Endometrium (tissue), 2 donors: ENCODE results near the gene SEMA3C.

Experiments
- FAIRE-seq: peaks from 2 replicates; lab custom pipeline; 2012; peaks lifted over from hg19 to GRCh38; lab: Jason Lieb, UNC
- donor health status: control.
- donor health status: control.

The SEMA3C gene

DNA sequence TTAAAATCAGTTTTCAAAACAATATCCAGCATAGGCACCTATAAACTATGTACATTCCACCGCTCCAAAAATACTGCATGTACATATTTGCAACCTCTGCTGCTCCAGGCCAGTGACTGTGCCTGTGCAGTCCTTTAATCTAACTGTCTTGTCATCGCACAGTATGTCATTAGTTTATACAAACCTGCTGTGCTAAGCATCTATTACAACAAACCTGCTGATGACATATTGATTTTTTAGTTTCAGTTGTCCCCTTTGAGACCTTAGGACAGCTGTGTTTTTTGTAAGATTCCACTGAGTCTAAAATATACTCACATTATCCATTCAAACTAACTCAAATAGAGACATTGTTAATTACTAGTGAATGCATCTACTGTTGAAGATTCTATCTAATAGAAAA is 33.1 kb downstream of the SEMA3C start:
- no peak for FAIRE-seq

DNA sequence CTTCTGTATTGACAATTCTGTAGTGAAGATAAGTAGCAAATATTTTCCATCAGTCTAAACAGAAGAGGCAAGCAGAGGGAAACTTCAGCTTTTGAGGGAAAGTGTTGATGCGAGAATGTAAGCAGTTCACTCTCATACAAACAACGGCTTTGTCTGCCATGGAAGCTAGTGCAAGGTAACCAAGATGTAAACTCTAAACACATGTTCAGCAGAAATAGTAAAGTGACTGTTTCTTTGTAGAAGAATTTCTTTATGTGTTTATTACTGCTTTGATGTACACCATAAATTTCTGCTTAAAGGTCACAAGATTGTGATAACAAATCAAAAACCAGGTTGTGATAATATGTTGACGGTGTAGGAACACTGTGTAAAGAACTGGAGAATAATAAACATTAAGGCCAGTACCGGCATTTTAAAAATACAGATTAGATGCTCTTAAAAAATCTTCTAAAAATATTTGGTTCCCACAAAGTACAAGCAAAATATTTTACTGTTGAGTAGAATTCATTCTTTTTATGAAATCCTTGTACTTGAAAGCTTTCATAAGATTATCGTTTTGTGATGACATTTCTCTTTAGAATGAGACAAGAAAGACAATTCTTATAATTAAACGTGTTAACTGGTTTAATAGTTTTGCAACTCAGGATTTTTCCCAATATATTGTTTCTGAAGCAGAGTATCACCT is 34.2 kb downstream of the SEMA3C start:
- FAIRE-seq, result peak; percentile 91

DNA sequence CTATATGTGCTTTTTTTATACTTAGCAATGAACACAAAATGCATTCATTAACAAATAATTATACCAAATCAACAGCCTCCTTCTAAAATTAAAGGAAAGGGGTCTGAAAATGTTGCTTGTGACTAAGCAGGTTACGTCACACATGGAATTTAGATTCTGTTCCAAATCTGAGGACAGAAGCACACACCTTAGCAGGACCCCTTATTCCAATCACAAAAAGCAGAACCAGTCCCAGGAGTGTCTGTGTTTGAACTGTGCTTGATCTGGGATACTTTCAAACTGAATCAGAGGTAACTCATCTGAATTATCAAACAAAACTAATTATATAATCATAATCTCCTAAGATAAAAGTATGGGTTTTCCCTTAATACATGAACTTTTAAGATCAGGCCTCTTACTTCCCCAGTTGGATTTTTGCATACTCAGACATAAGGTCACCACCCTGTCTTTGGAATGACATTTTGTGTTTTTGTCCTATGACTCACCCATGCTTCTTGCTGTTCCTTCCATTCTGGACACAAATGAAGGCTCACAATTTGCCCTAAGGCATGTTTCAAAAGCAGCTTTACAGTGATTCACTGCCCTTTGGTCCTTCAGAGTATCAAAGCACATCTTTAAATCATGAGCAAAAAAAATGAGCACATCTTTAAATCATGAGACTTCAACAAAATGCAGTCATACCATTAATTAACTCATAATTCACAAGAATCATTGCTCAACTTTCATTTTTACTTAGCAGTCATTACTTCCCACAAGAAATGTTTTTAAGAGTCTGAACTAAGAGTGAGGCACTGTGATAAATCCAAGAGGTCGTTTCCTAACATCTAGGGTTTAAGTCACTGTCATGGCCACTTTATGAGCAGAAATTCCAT is 35.5 kb downstream of the SEMA3C start:
- no peak for FAIRE-seq

DNA sequence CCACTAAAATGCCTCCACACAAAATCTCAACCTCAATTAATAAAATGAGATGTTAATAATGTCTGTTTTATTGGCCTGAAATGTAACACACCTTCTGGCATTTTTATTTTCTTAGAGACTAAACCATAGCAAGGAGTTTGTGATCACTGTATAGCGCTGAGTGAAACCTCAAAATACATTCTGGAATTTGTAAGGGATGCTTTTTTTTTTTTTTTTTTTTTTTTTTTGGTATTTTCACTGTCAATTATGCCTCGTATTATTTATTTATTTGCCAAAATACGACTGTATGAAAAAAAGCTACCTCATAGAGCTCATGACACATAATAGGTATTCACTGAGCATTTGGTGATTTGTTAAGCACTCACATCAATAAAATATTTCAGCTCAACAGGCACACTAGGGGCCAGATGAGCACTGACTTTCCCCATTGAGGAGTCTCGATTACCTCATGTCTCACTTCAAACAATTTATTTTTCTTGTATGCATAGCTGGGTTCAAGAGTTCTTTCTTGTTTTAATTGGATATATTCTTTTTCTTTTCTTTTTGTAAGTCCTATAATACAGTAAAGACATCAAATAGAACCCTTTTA is 36.5 kb downstream of the SEMA3C start:
- no peak for FAIRE-seq

DNA sequence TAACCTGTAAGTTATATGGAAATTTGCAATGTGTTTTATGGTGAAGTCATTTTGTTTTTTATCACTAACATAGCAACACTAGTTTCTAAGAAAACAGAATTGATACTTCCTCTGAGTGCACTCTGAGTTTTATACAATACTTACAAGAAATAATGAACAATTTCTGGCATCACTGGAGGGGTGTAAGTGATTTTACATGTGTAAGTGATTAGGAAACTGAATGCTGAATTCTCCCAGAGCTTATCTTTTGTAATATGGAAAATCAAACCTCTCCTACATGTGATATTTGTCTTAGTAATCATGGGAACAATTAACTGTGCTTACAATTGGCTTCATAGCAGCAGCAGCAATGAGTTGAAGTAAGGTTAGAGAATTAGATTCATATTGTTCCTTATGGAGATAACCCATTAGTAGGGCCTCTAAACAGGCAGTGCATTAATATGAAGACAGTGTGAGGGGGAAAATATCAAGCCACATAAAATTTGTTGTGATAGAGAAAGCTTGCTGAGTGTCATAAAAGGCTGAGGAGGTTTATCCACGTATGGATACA is 37.4 kb downstream of the SEMA3C start:
- FAIRE-seq, result no peak

DNA sequence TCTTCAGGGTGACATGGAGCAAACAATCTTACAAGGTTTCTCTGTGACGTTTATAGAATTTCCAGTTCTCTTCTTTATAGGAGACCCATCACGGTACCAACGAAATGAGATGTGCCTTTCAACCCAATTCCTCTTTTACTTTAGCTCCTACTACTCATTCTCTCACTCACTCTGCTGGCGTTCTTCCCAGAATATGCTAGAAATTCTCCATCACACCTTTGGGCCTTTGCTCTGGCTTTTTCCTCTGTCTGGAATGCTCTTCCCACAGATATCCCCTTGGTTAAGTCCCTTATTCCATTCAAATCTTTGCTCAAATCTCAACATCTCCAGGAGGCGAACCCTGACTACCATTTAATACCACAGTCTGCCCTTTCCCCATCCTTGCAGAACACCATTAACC is 39.0 kb downstream of the SEMA3C start:
- no peak for FAIRE-seq

DNA sequence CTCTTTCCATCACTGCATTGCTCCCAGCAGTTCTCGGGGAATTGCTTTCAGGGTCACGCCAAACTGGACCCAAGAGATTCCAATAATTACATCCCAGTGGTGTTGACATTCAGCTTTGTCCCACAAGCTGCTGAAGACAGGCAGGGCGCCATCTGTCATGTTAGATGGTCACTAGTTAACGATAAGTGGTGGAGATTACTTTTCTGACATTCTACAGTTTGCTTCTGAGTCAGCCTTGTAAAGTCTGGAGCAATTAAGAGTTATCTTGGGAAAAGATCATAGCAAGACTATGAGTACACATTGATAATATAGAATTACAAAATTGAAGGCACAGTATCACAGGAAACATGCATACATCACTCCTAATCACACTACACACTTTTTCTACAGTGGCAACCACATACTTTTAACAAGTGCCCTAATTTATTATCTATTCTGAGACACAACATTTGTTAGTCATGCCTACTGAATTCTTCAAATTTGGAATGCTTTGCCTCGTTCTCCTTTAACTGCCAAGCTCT is 41.9 kb downstream of the SEMA3C start:
- FAIRE-seq, result no peak

DNA sequence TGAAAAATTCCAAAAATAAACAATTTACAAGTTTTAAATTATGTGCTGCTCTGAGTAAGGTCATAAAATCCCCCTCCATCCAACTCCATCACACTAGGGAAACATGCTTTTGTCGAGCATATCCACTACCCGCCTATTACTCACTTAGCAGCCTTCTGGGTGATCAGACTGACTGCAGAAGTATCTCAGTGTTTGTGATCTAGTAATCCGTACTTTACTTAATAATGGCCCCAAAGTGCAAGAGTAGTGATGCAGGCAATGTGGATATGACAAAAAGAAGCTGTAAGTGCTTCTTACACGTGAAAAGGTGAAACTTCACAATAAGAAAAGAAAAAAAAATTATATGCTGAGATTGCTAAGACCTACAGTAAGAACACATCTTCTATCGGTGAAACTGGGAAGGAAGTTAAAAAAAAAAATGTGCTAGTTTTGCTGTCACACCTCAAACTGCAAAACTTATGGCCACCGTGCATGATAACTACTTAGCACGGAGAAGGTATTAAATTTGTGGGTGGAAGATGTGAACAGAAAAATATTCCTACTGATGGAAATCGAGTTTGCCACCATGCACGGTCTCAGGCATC is 43.2 kb downstream of the SEMA3C start:
- FAIRE-seq, result no peak

DNA sequence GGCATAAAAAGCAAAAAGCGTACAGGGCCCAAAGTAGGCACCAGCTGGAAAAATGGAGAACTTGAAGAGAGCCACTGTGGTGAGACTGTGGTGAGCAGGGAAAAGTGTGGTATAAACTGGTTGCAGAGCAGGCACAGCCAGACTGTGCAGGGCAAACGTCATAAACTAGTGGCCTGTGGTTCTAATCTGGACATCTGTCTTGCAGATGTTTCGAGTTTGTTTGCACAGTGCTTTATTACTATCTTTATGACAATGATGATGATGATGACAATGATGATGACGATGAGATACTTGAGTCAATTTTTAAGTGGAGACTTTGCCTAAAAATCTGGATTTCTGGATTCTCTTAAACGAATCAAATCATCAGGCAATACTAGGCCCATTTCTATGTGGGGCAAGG is 45.7 kb downstream of the SEMA3C start:
- no peak for FAIRE-seq

DNA sequence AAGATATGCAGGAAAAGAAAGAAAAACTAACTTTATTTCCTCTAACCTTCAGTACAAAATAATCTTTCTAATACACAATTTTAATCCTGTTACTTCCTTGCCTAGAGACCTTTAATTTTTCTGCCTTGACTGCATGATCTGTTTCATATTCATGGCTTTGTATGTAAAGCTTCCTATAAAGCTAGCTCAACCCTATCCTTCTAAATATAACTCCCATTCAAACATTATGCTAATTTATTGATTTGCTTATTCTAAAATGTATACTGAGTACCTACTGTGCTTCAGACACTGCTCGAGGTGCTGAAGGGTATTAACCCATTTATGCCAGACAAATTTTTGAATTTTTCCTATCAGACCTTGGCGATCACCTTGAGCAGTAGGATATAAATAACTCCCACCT is 47.6 kb downstream of the SEMA3C start:
- no peak for FAIRE-seq

DNA sequence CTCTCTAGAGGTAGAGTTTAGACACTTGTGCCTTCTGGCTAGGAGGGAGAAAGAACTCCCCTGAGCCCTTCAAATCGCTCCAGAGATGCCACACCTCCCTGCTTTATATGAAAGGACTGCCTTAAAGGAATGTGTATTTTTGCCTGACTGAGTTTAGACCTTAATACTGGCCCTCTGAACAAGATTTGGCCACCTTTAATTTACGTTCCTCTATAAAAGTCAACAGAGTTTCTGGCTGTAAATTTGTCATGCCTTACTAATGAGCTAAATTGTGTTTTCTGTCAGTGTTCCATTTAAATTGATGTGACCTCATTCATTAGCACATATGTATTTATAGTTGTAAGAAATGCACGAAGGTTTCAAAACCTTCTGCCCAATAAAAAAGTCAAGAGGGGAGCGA is 48.0 kb downstream of the SEMA3C start:
- FAIRE-seq, result no peak

DNA sequence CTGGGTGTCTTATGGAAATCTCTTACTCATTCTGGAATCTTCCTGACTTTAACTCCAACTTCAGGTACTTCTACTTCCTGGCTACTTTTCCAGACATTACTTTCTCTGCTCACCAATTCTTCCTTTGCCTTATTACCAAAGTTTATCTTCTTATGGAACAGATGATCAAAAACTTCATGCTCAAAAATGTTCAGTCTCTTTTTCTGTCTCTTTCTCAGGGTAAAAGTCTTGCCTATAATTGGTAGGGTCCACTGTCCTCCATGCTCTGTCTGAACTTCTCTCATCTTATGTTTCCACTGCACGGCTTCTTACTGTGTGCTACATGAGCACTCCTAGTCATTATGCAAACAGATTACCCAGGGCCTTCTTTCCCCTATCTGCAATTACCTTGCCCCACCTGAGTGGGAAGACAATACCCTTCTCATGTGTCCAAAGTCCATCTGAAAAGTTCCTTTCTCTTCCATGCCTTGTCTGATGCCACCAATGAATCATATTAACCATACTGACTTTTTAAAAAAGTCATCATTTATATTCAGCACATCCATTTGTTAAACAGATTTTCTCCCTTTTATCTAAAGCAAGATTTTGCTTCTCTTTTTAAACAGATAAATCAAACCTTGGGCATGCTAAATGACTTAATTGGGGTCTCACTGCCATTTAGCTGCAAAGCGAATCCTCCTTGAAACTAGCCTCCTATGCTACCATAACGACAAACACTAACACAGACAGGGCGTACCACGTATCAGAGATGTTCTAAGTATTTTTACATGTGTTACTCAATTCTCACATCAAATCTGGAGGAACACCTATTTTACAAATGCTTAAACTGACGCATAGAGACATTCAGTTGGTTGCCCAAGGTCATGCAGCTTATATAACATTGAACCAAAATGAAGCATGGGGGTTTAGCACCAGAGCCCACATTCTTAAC is 48.8 kb downstream of the SEMA3C start:
- no peak for FAIRE-seq

DNA sequence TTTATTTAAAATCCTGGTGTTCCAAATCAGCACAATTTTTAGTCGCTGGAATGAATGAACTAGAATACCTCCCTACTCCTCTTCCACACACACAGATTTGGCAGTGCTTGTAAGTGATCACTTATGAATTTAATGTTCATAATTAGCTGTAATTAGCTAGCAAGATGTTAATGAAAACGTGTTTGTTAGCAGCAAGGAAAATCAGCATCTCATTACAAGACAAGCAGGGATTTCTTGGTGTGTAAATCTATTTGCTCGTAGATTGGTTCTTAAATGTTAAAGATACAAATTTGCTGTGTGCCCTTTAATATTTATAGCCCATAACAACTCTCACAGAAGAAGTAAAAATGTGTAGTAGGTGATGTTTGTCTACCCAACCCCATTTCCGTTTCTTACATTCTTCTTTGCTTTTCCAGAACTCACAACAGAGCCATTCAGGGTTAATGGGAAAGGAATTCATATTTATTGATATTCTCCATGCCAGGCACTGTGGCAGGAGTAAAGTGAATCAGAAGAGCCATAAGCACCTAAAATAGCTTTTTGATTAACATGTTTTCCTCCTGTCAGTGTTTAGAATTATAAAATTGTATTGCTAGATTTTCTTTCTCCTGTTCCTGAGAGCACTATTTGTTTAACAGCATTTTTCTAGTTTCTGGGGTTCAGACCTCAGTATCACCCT is 49.6 kb downstream of the SEMA3C start:
- FAIRE-seq, result no peak

DNA sequence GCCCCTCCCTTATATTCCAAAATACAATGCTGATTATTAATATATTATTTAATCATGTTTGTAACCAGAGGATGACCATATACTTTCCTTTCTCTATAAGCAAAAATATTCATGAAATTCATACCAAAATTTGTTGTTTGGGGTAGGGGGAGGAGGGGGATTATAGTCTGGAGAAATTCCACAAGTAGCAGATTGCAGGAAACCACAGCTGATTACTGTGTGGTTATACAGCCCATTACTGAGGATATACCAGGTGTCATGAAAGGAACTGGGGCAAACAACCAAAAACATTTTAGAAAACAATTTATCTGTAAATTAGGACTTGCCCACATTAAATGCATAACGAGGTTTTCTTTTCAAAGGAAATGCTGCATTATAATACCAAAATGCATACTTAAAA is 50.3 kb downstream of the SEMA3C start:
- no peak for FAIRE-seq

DNA sequence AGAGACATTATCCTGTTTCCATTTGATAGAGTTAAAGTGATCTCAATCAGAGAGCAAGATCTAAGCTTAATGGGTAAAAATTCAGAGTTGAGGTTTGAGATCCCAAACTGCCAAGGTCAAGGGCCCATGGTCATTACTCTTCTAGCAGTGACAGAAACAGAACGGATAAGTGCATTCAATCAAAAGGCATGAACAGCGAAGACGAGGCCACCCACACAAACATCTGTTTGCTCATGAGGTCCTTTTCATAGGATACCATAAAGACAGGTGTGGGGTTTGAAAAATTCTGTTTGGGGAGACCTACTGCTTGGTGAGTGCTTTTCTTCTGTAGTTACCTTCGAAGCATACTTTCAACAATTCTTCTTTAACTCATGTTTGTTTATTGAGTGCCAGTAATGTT is 58.3 kb downstream of the SEMA3C start:
- FAIRE-seq, result no peak

DNA sequence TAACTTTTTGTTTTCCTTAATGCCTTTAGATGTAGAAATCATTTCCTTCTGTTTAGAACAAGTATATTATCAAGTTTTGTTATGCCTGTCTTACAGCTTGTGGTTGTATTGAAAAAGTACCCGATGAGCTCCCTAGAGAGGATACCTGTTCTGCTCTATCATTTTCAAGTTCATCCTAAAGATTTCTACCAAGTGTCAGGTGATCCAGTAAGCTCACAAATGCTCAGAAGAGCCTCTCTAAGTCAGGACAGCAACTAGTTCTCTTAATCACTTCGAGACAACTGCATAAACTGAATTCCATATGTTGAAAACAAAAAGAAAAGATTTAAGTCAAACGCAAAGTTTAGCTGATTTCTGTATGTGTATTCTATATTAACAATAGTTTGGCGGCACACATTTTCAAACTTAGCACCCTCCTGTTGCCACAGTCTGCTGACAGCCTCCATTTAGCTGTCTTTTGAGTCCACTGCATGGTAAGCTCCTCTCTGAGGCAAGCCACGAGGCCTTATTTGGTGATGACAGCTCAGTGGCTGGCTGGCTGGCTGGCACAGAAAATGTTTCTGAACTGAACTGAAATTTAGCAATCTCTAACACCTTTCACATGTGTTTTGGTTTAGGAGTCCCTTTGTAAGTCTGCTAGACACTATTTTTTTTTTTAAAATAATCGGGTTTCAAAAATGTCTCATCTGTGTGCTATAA is 59.4 kb downstream of the SEMA3C start:
- FAIRE-seq, result no peak

DNA sequence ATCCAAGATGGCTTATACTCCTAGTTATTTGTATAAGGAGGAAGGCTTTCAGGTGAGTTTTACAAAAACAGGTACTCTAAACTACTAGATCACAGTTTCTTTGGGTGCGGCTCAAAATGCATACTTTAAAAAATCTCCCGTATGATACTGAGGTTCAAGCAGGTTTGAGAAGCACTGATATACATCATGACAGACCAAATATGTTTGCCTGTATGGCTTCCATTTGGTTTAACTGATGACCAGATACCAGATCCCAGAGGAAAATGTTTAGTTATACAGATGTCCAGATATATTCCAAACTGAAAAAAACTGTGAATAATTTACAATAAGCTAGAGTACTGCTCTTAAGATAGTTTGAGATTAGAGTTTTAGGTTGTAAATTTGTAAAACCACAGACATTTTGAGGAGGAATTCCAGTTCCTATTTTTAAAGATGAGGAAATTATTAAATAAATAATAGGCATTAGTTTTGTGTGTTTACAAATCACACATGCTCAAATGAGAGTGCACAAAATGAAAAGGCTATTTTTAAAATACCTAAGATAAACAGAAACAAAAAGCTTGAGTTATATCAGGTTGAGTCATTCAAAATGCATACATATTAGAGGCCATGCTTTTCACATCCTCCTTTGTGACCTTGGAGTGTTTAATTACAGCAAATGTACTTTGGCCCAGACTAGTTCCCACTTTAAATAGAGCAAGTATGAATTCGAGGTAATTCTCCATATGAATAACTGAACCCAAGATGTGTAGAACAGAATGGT is 60.5 kb downstream of the SEMA3C start:
- FAIRE-seq, result peak; percentile 43

DNA sequence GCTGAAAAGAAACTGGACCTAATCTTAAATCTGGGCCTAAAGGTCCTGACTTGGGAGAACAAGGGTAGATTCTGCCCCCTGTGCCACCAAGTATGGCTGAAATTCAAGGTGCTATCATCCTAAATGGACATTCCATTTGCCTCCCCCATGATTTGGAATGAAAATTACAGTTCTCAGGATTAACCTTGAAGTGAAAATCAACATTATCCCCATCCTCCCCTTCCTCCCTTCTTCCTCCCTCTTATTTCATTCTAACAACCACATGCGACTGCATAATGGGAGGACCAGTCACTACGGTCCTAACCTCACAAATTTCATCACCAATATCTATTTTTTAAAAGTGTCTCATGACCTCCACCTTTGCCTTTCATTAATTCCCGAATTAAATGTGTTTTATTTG is 62.1 kb downstream of the SEMA3C start:
- FAIRE-seq, result no peak

DNA sequence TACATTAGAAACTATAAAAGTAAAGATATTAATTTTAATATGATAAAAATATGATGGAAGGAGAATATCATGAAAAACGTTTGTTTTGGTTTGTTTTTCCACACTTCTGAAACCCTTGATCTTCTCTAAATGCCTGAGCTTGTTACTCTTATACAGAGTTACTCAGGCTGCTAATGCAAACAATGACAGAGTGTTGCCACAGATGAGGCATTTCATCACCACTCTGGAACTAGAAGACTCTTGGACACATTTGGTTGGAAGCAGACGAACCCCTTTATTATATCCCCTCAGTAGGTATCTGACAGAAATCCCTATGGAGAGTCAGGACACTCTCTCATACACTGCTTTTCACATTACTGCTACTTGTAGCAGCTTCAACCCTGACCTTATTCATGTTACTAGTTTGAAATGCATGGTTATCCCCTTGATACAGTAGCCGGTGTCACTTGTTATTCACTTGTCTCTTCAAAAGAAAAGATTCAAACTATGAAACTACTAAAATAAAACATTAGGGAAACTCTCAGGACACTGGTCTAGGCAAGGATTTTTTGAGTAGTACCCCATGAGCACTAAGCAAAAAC is 66.9 kb downstream of the SEMA3C start:
- no peak for FAIRE-seq
